ENCODE measurements around the gene KCNN3.

The KCNN3 gene

DNA sequence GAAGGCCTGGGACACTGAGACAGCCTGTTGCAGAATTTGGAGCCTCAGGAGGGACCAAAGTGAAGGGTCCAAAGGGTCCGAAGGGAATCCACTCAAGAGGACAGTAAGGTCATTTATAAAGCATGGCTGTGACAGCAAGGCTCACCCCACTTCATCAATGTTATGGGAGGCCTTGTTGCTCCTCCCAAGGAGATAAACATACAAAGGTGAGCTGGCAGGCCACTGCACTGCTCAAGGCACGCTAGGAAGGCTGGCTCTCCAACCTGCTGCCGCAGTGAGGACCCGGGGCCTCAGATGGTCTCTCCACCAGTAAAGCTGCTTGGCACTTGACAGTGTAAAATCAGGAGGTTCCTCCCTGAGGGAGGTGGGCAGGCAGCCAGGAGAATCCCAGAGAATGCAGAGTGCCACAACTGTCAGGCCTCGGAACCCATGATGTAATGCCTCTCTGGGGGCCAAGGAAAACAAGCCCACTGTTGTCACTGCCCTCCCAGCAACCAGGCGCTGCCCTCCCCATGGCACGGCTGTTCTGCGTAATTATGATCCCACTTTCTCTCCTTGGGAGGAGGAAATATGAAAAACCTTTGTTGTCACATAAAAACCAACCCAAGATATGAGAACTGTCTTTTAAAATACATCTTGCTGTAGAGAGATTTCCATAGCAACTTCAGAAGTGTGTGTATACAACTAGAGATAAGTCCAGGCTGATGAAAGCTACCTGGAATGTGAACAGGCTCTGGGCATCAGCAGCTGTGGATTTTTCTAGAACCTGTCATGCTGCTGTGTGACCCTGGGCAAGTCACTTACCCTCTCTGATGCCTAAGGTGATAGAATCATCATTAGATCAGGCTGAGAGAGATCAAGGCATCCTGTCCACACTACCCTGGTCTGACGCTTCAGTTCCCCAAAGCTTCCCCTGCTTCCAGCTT is 102.5 kb downstream of the KCNN3 start:
- FAIRE-seq = no peak

DNA sequence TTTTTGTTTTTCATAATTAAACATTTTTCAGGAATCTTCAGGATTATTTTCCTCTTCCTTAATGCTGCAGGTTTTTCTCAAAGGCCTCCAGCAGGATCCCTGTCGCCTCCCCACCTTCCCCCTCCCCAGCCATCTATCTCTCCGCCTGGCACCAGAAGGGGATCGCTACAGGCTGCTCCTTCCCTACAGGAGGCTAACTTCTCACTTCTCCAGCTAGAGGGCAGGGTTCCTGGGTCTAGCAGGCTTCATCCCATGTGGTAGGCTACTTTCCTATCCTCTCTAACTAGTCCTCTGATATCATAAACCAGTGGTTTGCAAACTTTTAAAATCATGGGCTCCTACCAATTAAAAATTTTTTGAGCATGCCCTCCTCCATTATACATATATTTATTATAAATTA is 104.1 kb downstream of the KCNN3 start:
- no peak for FAIRE-seq

DNA sequence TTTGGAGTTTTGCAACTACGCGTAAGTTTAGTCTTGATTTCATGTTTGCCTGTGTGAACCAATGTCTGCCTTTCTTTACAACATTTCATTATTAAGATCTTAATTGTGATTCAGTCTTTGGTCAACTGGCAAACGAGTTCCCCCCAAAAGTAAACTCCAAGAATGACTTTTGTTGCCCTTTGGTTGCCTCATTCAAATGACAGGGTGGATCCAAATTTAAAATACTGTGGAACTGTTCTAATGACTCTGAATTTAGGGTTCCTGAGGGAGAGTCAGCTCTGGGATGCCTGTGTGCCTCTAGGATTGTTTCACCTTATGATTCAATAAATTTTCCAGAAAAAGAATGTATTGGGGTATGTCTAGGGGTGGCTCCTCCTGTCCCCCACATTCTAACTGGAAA is 105.3 kb downstream of the KCNN3 start:
- no peak for FAIRE-seq

DNA sequence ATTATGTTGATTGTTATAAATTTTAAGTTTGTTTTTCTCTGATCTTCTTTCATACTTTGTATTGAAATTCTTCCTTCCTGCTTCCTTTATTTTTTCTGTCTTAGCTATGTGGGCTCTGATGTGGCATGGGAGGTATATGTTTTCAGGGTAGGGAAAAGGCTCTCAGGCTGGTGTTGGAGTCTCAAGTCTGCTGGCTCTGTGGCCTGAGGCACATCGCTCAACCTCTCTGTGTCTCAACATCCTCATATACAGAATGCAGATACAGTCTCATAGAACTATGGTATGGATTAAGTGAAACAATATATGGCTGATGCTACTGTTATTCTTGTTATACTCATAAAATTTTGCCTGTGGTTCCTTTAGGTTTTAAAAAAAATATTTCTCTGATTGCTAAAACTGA is 105.9 kb downstream of the KCNN3 start:
- FAIRE-seq = no peak

DNA sequence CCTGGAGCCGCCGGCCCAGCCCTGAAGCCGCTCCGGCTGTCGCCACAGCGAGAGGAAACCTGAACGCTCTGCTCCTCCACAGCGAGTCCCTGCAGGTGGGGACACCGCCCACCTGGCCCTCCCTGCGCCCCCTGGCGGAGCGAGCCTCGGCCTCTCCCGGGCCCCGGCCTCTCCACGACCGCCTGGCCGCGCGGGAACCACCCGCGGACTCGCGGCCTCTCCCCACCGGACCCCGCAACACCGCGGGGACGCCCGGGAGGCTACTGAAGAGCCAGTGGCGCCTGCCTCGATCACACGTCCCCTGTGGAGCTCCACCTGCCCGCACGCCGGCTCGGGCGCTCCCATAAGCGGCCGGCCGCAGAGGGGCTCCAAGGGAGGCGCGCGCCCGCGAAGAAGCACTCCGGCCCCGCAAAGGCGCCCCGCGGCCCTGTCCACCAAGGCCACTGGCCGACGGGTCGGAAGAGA is 109.6 kb downstream of the KCNN3 start:
- no peak for FAIRE-seq

DNA sequence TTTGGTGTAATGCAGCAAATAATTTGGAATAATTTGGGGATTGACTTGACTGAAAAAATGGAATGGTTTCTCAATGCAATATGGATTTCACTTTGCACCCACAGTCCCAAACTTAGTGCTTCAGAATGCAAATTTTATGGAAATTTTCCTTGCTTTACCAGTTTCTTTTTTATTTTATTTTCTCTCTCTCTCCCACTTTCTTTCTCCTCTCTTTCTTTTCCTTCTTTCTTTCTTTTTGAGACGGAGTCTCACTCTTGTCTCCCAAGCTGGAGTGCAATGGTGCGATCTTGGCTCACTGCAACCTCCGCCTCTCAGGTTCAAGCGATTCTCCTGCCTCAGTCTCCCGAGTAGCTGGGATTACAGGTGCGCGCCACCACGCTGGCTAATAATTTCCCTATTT is 110.3 kb downstream of the KCNN3 start:
- no peak for FAIRE-seq

DNA sequence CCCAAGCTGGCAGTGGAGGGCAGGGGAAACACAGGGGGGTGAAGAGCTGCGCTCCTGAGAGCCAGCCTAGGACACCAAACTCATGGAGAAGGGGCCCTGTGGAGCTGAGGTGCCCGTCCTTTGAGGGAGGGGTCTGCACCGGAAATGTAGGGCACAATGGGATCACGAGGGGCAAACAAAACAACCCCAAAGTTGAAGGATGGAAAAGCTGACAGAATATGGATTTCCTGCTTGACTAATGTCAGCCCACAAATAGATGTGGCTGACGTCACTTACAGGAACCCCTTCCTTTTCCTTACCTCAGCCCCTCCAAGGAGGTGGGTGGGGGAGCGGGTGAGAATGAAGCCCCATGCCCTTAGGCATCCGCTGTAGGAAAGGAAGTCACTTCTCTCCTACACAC is 110.9 kb downstream of the KCNN3 start:
- FAIRE-seq = no peak

DNA sequence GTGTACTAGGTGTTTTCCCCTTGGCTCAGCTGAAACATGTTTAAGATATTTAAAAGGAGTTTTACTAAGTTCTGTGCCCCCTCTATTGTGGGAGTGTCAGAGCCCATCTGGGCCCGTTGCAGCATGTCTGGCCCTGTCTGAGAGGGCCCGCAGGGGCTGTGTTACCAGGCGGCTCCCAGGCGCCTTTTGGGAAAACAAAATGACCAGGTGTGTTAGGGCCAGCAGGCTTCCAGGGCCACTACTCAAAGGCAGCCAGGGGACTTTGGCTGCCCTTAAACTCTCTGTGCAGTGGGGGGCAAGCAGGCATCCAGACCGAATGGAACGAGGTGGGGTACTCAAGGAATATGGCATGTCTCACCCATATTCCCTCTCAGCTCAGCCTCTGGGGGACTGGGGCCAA is 111.7 kb downstream of the KCNN3 start:
- no peak for FAIRE-seq

DNA sequence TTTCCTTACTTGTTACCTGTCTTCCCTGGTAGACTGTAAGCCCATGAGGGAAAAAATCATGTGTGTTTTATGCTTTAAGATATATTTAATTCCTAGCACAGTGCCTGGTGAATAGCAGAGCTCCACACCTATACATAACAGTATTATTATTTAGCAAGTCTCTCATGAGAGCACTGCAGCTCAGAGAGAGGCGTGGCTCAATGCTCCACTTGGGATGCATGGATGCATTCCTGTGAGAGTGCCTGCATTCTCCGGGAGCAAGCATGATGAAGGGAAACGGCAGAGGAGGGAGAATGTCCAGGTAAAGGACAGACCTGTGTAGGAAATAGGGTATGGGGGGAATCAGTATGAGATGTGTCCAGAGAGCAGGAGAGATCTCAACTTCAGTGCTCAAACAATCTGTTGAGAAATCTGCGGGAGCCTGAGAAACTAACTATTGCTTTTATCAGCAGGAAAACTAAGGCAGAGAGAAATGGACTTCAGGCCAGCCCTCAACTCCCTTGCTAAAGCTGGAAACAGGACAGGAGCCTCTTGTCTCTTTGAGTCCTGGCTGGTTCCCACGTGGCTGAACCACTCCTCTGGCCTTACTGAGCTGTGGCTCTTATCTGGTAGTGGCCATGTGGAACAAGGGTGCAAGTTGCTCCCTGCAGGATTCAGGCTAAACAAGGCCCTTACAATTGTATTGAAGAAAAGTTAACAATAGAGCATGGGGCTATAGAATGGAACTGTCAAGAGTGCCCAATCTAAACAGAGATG is 113.1 kb downstream of the KCNN3 start:
- no peak for FAIRE-seq

DNA sequence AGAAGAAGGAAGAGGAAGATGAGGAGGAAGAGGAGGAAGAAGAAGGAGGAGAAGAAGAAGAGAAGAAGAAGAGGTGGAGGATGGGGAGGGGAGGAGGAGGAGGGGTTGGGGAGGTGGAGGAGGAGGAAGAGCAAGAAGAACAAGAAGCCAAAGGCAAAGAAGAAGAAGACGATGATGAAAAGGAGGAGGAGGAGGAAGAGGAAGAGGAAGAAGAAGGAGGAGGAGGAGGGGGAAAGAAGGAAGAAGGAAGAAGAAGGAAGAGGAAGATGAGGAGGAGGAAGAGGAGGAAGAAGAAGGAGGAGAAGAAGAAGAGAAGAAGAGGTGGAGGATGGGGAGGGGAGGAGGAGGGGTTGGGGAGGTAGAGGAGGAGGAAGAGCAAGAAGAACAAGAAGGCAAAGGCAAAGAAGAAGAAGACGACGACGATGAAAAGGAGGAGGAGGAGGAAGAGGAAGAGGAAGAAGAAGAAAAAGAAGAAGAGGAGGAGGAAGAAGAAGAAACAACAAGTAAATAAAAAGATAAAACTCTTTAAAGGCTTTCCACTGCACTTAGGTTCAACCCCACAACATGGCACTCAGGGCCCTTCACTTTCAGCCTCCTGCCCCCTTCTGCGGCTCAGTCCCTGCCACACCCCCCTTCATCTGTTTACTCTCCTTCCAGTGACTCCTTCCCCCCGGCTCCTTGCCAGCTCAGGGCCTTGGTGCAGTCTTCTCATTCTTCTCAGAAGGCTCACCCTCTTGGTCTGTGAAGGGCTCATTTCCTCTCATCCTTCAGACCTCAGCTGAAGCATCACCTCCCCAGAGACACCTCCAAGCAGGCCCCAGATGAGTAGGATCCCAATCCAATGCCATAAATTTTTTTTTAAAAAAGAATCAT is 114.0 kb downstream of the KCNN3 start:
- no peak for FAIRE-seq

DNA sequence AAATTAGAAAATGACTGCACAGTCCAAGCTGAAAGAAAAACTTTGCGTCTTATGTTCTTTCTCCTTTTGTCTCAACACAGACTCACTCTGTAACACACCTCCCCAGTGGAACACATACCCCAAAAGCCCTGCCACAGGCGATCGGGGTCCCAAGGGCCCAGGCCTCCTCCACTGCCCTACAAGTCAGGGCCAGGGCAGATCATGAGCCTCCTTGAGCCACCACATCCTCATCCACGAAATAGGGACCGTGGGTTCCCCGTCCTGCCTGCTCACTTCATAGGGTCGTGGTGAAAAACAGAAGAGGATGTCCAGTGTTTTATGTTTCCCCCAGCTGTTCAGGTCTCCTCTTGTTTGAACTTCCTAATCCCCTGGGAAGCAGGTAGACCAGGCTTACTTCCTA is 116.7 kb downstream of the KCNN3 start:
- no peak for FAIRE-seq

DNA sequence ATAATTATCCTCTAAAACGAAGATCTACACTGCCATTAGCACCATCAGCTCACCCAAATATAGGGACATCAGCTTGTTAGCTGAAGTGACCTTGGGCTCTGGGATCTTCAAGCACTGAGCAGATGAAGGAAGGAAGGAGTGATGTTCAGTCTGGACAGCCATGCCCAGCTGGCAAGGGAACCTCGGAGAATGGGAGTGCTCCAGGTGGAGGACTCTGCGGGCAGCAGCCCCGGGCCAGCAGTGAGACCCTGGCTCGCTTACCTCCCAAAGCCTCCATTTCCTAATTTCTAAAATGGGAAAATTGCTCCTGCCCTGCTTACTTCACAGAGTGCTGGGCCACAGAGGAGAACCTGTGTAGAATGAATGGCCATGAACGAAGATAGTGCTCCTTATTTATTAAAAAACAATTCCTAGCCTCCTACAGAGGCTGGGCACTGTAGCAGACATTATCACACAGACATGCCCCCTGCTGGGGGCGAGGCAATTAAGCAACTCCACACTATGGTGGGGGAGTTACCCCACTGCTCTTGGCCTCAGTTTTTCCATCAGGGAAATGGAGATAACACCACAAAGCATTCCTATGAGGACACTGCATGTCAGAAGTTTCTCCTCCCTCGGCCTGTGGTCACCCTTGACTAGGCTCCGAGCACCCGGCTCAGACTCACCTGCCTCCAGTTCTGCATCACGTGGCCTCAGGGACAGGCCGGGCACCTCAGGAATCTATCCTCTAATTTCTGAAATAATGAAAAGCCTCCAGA is 117.6 kb downstream of the KCNN3 start:
- FAIRE-seq = no peak

DNA sequence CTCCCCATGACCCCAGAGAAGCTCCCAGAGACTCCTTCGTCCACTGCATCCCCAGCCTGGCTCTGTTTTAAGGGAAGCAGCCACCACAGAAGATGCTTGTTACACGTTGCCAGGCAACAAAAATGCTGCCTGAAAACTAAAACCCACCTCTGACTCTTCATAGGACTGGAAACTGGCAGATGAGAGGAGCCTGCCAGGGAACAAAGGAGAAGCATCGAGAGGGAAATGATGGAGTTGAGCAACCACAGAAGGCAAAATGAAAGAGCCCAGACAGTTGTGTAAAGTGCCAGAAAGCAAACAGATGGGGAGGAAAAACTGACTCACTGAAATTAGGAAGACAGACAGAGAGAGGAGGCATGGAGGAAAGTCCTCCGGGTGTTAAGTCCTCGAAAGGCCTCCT is 118.4 kb downstream of the KCNN3 start:
- FAIRE-seq = no peak

DNA sequence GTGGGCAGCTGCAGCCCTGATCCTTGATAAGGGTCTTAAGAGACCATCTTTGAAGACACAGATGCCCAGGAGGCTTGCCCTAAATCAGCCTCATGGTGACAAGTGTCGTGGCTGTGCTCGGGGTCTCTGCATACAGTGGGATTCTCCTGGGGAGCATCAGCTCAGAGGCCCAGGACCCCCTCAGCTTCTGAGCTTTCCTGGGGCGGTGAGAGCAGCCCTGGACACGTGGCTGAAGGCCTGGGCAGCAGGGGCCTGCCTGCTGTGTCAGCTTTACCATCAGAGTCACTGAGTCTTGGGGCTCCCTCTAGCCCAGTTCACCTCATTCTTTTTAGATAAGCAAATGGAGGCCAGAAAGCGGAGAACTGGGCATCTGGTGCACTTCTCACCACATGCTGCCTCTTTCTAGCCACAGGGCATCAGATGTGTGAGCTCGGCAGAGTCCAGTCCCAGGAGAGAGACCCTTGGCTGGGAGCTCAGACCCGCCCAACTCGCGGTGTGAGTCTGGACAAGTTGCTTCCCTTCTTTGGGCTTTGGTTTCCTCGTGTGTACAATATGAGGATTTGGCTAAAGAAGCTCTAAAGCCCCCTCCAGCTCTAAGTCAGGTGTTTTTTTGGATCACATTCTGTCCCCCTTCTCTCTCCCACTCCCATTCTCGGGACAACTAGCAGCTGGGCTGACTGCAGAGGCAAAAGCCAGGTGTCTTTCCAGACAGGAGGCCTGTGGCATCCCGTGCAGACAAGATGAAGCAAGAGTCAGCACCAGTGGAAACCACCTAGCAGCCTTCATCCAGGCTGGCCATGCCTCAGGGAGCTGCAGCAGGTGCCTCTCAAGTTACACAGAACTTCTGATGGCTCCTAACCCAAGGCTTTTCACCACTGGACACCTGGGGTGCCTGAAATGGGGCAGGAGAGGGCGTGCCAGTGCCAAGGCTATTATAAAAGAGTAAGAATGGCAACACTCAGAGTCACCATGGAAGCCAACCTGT is 119.1 kb downstream of the KCNN3 start:
- FAIRE-seq = no peak

DNA sequence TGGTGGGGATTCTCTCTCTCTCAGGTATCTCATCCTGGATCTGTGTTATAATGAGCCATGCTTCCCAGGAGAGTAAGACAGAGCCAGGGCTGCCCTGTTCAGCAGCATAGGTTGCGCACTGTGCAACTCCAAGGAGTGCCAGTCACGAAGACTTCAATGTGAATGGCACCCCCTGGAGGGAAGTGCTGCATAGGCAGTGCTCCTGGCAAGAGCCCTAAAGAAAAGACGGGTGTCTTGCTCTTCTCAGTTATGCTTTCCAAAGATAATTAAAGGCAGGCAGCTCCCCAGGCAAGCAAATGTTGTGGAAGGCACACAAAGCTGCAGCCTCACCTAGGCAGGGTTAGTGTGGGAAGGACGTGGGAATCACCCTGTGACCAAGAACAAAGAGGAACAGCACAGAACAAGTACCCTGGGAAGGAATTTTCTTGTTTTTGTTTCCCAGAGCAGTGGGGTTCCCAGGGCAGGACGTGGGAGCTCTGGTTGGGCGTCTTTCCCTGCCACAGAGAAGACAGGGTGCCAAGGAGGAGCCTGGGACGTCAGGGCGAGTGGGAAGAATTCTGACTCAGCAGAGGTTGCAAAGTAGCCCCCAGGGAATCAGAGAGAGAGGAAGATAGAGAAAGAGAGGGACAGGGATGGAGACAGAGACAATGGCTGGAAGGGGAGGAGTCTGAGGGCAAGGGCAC is 120.9 kb downstream of the KCNN3 start:
- no peak for FAIRE-seq

DNA sequence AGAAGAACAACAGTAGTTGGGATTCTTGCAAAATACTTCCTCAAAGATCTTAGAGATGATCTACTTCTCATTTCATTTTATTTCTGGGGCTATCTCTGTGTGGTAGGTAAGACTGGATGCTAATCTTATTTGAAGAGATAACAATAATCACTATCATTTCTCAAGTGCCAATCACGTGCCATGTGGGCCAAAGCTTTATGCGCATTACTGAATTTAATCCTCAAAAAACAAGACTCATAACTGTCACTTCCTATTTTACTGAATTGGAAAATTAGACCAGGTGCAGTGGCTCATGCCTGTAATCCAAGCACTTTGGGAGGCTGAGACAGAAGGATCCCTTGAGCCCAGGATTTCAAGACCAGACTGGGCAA is 121.7 kb downstream of the KCNN3 start:
- no peak for FAIRE-seq

DNA sequence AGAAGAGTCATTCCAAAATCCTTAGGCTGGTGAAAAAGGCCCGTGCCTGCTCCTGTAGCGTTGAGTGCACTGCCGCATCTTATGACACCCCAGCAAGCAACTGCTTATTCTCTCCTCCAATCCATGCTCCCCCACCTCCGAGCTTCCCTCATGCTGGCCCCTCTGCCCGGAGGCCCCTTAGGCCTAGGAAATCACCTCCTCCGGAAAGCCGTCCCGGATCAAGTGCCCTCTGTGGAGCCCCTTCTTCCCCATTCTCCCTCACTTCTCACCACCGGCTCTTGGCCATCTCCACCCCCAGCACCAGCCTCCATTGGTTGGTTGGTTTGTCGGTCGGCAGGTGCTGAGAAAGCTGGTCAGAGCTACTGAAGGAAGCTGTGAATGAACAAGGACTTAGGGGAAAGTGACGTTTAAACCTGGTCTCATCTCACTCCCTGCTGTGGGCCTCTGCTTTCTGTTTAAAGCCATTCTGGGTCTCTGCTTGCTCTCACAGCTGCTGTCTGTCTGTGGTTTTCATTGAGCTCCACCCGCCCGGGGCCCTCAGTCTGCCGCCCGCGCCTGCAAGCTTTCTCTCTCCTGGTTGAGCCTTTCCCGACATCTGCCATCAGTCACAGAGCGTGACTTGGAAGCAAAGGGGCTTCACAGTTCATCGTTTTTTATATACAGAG is 122.2 kb downstream of the KCNN3 start:
- no peak for FAIRE-seq

DNA sequence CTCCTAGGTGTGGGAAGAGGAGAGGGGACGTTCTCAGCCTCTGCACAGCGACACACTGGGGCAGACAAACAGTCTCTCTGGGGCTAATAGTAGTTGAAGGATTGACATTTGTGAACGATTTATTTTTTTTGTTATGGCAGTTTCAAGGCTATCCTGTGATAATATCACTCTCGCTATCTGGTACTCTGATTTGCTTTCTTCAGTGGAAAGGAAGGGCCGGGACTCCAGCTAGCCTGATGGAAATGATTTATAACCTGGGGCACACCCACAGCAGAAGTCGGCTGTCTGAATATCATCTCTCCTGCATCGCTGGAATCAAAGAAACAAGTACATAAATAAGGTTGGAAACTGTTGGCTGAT is 122.7 kb downstream of the KCNN3 start:
- FAIRE-seq = no peak

DNA sequence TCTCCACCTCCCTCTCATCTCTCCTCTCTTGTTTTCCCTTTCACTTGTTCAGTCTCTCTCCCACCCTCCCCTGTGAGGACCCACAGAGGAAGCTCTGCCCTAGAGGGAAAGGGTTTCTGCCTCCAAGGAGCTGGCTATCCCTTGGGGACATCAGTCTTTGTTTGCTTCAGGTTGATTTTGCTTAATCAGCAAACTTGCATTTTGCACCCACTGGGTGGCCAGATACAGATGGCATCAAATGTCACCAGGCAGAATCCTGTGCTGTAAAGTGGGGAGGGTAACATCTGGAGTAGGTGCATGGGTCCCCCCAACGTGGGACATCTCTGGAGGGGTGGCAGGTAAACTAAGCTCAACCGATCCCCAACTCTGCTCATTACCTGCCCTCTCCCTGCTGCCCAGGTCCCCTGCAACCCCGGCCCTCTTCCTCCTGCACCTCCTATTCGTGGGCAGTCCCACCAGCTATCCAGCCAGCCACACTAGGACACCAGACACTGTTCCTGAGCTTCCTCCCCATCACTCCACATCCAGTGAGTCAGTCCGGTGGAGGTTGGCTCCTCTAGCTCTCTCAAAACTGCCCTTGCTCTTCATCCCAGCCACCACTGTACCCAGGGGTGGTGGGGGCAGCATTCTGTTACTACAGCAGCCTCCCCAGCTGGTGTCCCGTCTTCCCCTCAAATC is 123.3 kb downstream of the KCNN3 start:
- FAIRE-seq = no peak
